IMR-90 (cell line): ENCODE data around the gene SLCO3A1. TPM values are rescaled to one million over a fixed set of nuclear protein-coding genes. Genes with fewer than 3 reads are reported as not detected.

Experiments
- ATAC-seq: fragments of 200-7000 bp; cut with Tn5 transposase; 2 replicates; pipeline ENCODE4 v1.9.1; 2020; ENCODE audit warnings: low read depth, mild to moderate bottlenecking, moderate library complexity
- BruUV-seq: library from RNA; stranded (reverse); fragments of 400-500 nt; replicated peaks from 2 replicates; lab custom pipeline; 2021; lab: Mats Ljungman, UMichigan
- CTCF ChIA-PET: fragments of 300-600 bp; formaldehyde crosslinking; extraction: SDS; loops from one replicate; lab custom pipeline; 2021; ENCODE audit warnings: antibody characterized with exemption; lab: Yijun Ruan, JAX
- POLR2A ChIA-PET: fragments of 300-600 bp; sonication (Branson Sonifier 250); formaldehyde crosslinking; loops from one replicate; lab custom pipeline; 2022; ENCODE audit warnings: antibody characterized with exemption; ENCODE audit not compliant: unreplicated experiment; lab: Charles Lee
- DNase-seq: peaks from one replicate; pipeline ENCODE4 v3.0.0; 2013
- H2AFZ ChIP-seq: replicated peaks from 2 replicates; pipeline ENCODE3; 2013; ENCODE audit warnings: low read length, mild to moderate bottlenecking; ENCODE audit not compliant: poor library complexity
- H2AK5ac ChIP-seq: 2 replicates; pipeline ENCODE4 v1.6.1; 2013; ENCODE audit warnings: low read depth, low read length, inconsistent platforms
- H2AK9ac ChIP-seq: replicated peaks from 2 replicates; pipeline ENCODE3; 2013; ENCODE audit warnings: mild to moderate bottlenecking, low read depth, low read length, moderate library complexity; ENCODE audit not compliant: poor library complexity
- H2BK120ac ChIP-seq: 2 replicates; pipeline ENCODE4 v1.6.1; 2013; ENCODE audit warnings: low read depth, low read length, inconsistent platforms
- H2BK15ac ChIP-seq: 3 replicates; pipeline ENCODE4 v1.6.1; 2013; ENCODE audit warnings: low read depth, low read length, inconsistent platforms
- H2BK20ac ChIP-seq: 2 replicates; pipeline ENCODE4 v1.6.1; 2013; ENCODE audit warnings: low read depth, mild to moderate bottlenecking, inconsistent platforms, low read length, moderate library complexity
- H2BK5ac ChIP-seq: 2 replicates; pipeline ENCODE4 v1.6.1; 2013; ENCODE audit warnings: mild to moderate bottlenecking, low read depth, low read length, inconsistent platforms; ENCODE audit not compliant: poor library complexity, severe bottlenecking
- H3K14ac ChIP-seq: replicated peaks from 2 replicates; pipeline ENCODE4 v1.6.1; 2013; ENCODE audit warnings: low read depth, low read length, inconsistent platforms
- H3K18ac ChIP-seq: 2 replicates; pipeline ENCODE4 v1.6.1; 2013; ENCODE audit warnings: low read depth, low read length, control low read depth
- H3K23ac ChIP-seq: 2 replicates; pipeline ENCODE4 v1.6.1; 2013; ENCODE audit warnings: low read depth, low read length, inconsistent platforms
- H3K27ac ChIP-seq: 2 replicates; pipeline ENCODE4 v1.5.1; 2013; ENCODE audit warnings: mild to moderate bottlenecking, control low read depth, low read length; ENCODE audit not compliant: insufficient read depth
- H3K27me3 ChIP-seq: 2 replicates; pipeline ENCODE4 v1.6.1; 2013; ENCODE audit warnings: low read length; ENCODE audit not compliant: control insufficient read depth, insufficient read depth
- H3K36me3 ChIP-seq: 2 replicates; pipeline ENCODE4 v1.6.1; 2013; ENCODE audit warnings: low read length, mixed read lengths; ENCODE audit not compliant: control insufficient read depth, insufficient read depth
- H3K4ac ChIP-seq: 2 replicates; pipeline ENCODE4 v1.6.1; 2013; ENCODE audit warnings: low read depth, low read length, inconsistent platforms
- H3K4me1 ChIP-seq: 2 replicates; pipeline ENCODE4 v1.6.1; 2013; ENCODE audit warnings: low read length, mixed read lengths; ENCODE audit not compliant: control insufficient read depth, insufficient read depth
- H3K4me2 ChIP-seq: 2 replicates; pipeline ENCODE4 v1.6.1; 2013; ENCODE audit warnings: low read depth, mild to moderate bottlenecking, control low read depth, low read length, moderate library complexity
- H3K4me3 ChIP-seq: 2 replicates; pipeline ENCODE4 v1.5.1; 2013; ENCODE audit warnings: low read depth, mild to moderate bottlenecking, control low read depth, low read length, moderate library complexity; ENCODE audit not compliant: insufficient read depth
- H3K56ac ChIP-seq: 2 replicates; pipeline ENCODE4 v1.6.1; 2013; ENCODE audit warnings: low read length, inconsistent platforms; ENCODE audit not compliant: insufficient read depth; ENCODE audit errors: extremely low read depth
- H3K79me1 ChIP-seq, 2 experiments: 2 replicates each; pipeline ENCODE4 v1.6.1; 2013; ENCODE audit warnings: low read length in 2 of 2, inconsistent platforms in 1 of 2, low read depth in 1 of 2
- H3K9ac ChIP-seq: 2 replicates; pipeline ENCODE4 v1.6.1; 2013; ENCODE audit warnings: low read depth, low read length, control low read depth
- H3K9me1 ChIP-seq: 2 replicates; pipeline ENCODE4 v1.6.1; 2013; ENCODE audit warnings: low read length, inconsistent platforms; ENCODE audit not compliant: insufficient read depth
- H3K9me3 ChIP-seq: 2 replicates; pipeline ENCODE4 v1.6.1; 2013; ENCODE audit warnings: low read length; ENCODE audit not compliant: control insufficient read depth, insufficient read depth
- H4K20me1 ChIP-seq: 2 replicates; pipeline ENCODE4 v1.6.1; 2013; ENCODE audit warnings: low read length, inconsistent platforms; ENCODE audit not compliant: insufficient read depth
- H4K5ac ChIP-seq: 2 replicates; pipeline ENCODE4 v1.6.1; 2013; ENCODE audit warnings: mild to moderate bottlenecking, low read depth, low read length, control low read depth
- H4K8ac ChIP-seq, 2 experiments: 2 replicates each; pipeline ENCODE4 v1.6.1; 2013; ENCODE audit warnings: low read depth in 2 of 2, low read length in 2 of 2, control low read depth in 1 of 2, inconsistent platforms in 1 of 2
- H4K91ac ChIP-seq: 2 replicates; pipeline ENCODE4 v1.6.1; 2013; ENCODE audit warnings: low read depth, low read length, inconsistent platforms; ENCODE audit not compliant: insufficient read depth
- BHLHE40 ChIP-seq: fragments of 150-350 bp; IDR thresholded peaks from 2 replicates; pipeline ENCODE4 v1.6.1; 2016; ENCODE audit warnings: mild to moderate bottlenecking, low read depth, low read length
- CEBPB ChIP-seq: IDR thresholded peaks from 2 replicates; pipeline ENCODE4 v1.6.1; 2012; ENCODE audit warnings: low read depth, low read length, improper control_type of control experiment
- CHD1 ChIP-seq: IDR thresholded peaks from 2 replicates; pipeline ENCODE4 v1.6.1; 2012; ENCODE audit warnings: low read depth, low read length, improper control_type of control experiment
- FOS ChIP-seq: fragments of 150-350 bp; IDR thresholded peaks from 2 replicates; pipeline ENCODE4 v1.6.1; 2016; ENCODE audit warnings: low read depth, low read length
- MAFK ChIP-seq: IDR thresholded peaks from 2 replicates; pipeline ENCODE4 v1.6.1; 2012; ENCODE audit warnings: low read depth, low read length, improper control_type of control experiment
- MAZ ChIP-seq: IDR thresholded peaks from 2 replicates; pipeline ENCODE4 v1.6.1; 2012; ENCODE audit warnings: low read depth, mild to moderate bottlenecking, low read length, improper control_type of control experiment, moderate library complexity, borderline replicate concordance
- MXI1 ChIP-seq: IDR thresholded peaks from 2 replicates; pipeline ENCODE4 v1.6.1; 2012; ENCODE audit warnings: low read depth, mild to moderate bottlenecking, low read length, moderate library complexity, borderline replicate concordance
- NFE2L2 ChIP-seq: fragments of 150-350 bp; IDR thresholded peaks from 2 replicates; pipeline ENCODE4 v1.6.1; 2016; ENCODE audit warnings: low read depth, mild to moderate bottlenecking, low read length
- POLR2A ChIP-seq: IDR thresholded peaks from 2 replicates; pipeline ENCODE4 v1.6.1; 2012; ENCODE audit warnings: mild to moderate bottlenecking, low read depth, low read length
- RAD21 ChIP-seq: IDR thresholded peaks from 2 replicates; pipeline ENCODE4 v1.6.1; 2012; ENCODE audit warnings: low read length, improper control_type of control experiment
- RCOR1 ChIP-seq: IDR thresholded peaks from 2 replicates; pipeline ENCODE4 v1.6.1; 2012; ENCODE audit warnings: mild to moderate bottlenecking, low read length, improper control_type of control experiment; ENCODE audit not compliant: insufficient replicate concordance
- RFX5 ChIP-seq: IDR thresholded peaks from 2 replicates; pipeline ENCODE4 v1.8.0; 2012; ENCODE audit warnings: low read depth, mild to moderate bottlenecking, low read length, moderate library complexity
- SMC3 ChIP-seq: fragments of 150-350 bp; IDR thresholded peaks from 2 replicates; pipeline ENCODE4 v1.6.1; 2016; ENCODE audit warnings: low read depth, mild to moderate bottlenecking, antibody characterized with exemption, low read length, moderate library complexity
- WGBS, 2 experiments: methylation state at CpG; one replicate each; pipeline versions ENCODE4 v1.1.5 to v1.1.7; 2013; ENCODE audit warnings: missing lambda C conversion rate in 2 of 2; ENCODE audit not compliant: insufficient read length in 1 of 2; ENCODE audit errors: extremely low coverage in 2 of 2; 5-methylcytosine and 5-hydroxymethylcytosine counted together
- dilution Hi-C: fragments of 300-500 bp; cut with HindIII; formaldehyde crosslinking; loops from one replicate; pipeline ENCODE4 v1.14.3; 2018; ENCODE audit warnings: low sequenced_read_pairs; ENCODE audit not compliant: unreplicated experiment
- in situ Hi-C: fragments of 300-500 bp; cut with MboI; formaldehyde crosslinking; loops from 3 replicates; pipeline ENCODE4 v1.14.3; 2019; ENCODE audit warnings: low sequenced_read_pairs, inconsistent platforms, mixed read lengths
- intact Hi-C: fragments of 100-400 bp; cut with micrococcal nuclease; formaldehyde crosslinking; loops from 2 replicates; pipeline ENCODE4 v1.10.0; 2022
- polyA plus RNA-seq, 3 experiments: library from polyadenylated mRNA; depleted of rRNA; stranded (reverse); fragments of >200 nt; gene quantifications; 2 replicates each; pipeline ENCODE4 v1.2.3, GENCODE V29; 2012; ENCODE audit warnings: low replicate concordance in 1 of 3
- total RNA-seq: library from RNA; depleted of rRNA; stranded (reverse); fragments of >200 nt; gene quantifications from 2 replicates; pipeline ENCODE4 v1.2.3, GENCODE V29; 2012
- TF ChIP-seq, protein P1 (sequence below): fragments of 150-350 bp; IDR thresholded peaks from 2 replicates; pipeline ENCODE4 v1.6.1; 2016; ENCODE audit warnings: low read depth, mild to moderate bottlenecking, low read length, moderate library complexity, borderline replicate concordance
- TF ChIP-seq, protein P2 (sequence below): conservative IDR thresholded peaks from 2 replicates; pipeline ENCODE4 v1.5.1; 2012; ENCODE audit warnings: mild to moderate bottlenecking, low read depth, low read length, improper control_type of control experiment
- TF ChIP-seq, protein P3 (sequence below): fragments of 150-350 bp; IDR thresholded peaks from 2 replicates; pipeline ENCODE4 v1.6.1; 2017; ENCODE audit warnings: mild to moderate bottlenecking, antibody characterized with exemption, low read length, low read depth

The SLCO3A1 gene
- total and polyA plus RNA-seq, 2 of the 4 experiments (the other 2 are of a cell fraction): 4.7 to 8.1 TPM

DNA sequence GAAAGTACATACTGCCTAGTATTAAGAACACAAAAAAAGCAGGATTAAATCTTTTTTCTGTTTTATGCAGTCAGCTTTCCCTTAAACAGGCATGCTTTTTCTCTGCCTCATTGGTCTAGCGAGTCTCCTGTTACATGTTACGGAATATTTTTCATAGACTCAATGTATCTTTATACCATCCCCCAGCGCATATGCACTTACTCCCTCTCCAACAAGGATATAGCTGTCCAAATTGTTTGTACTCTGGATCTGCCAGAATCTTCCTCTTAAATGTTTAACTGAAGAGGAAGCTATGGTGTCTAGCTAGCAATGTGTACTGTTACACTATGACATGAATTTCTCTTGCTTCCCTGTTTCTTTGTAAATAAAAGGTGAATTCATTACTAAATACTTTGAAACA is 9.2 kb upstream of the SLCO3A1 start:
- dilution Hi-C loops: no loop called here
- Histone ChIP-seq H3K4ac (no peak overlapping the region), H3K9ac (no peak overlapping the region), H4K8ac (no peak overlapping the region), H3K23ac (no peak overlapping the region), H3K4me1 (no peaks in the 10 kb centered on the region), H2BK15ac (no peak overlapping the region), H3K14ac (no peak overlapping the region), H3K27me3 (peaks cover 5% of the 10 kb centered on the region; the same call in 1 of the 2 replicates), H3K4me3 (no peak overlapping the region), H3K56ac (no peak overlapping the region), H3K18ac (no peak overlapping the region), H2AK5ac (no peak overlapping the region), H3K36me3 (no peaks in the 10 kb centered on the region), H2AFZ (no peak overlapping the region), H3K4me2 (no peak overlapping the region), H4K91ac (no peak overlapping the region), H3K9me1 (no peaks in the 10 kb centered on the region), H4K5ac (no peak overlapping the region), H4K20me1 (no peaks in the 10 kb centered on the region), H3K79me1 (no peaks in the 10 kb centered on the region), H2BK20ac (no peak overlapping the region), H3K9me3 (no peaks in the 10 kb centered on the region; the same call in 1 of the 2 replicates), H2AK9ac (no peak overlapping the region), H3K27ac (no peak overlapping the region), H2BK5ac (no peak overlapping the region), H2BK120ac (no peak overlapping the region)
- TF ChIP-seq NFE2L2 (no peak), RCOR1 (no peak), SMC3 (no peak), BHLHE40 (no peak), RAD21 (no peak), MXI1 (no peak), CHD1 (no peak), RFX5 (no peak), MAFK (no peak), CEBPB (no peak), MAZ (no peak), FOS (no peak), POLR2A (no peak)
- TF ChIP-seq, protein P1, sequence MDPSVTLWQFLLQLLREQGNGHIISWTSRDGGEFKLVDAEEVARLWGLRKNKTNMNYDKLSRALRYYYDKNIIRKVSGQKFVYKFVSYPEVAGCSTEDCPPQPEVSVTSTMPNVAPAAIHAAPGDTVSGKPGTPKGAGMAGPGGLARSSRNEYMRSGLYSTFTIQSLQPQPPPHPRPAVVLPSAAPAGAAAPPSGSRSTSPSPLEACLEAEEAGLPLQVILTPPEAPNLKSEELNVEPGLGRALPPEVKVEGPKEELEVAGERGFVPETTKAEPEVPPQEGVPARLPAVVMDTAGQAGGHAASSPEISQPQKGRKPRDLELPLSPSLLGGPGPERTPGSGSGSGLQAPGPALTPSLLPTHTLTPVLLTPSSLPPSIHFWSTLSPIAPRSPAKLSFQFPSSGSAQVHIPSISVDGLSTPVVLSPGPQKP: no peak
- TF ChIP-seq, protein P2, sequence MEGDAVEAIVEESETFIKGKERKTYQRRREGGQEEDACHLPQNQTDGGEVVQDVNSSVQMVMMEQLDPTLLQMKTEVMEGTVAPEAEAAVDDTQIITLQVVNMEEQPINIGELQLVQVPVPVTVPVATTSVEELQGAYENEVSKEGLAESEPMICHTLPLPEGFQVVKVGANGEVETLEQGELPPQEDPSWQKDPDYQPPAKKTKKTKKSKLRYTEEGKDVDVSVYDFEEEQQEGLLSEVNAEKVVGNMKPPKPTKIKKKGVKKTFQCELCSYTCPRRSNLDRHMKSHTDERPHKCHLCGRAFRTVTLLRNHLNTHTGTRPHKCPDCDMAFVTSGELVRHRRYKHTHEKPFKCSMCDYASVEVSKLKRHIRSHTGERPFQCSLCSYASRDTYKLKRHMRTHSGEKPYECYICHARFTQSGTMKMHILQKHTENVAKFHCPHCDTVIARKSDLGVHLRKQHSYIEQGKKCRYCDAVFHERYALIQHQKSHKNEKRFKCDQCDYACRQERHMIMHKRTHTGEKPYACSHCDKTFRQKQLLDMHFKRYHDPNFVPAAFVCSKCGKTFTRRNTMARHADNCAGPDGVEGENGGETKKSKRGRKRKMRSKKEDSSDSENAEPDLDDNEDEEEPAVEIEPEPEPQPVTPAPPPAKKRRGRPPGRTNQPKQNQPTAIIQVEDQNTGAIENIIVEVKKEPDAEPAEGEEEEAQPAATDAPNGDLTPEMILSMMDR: no peak
- TF ChIP-seq, protein P3, sequence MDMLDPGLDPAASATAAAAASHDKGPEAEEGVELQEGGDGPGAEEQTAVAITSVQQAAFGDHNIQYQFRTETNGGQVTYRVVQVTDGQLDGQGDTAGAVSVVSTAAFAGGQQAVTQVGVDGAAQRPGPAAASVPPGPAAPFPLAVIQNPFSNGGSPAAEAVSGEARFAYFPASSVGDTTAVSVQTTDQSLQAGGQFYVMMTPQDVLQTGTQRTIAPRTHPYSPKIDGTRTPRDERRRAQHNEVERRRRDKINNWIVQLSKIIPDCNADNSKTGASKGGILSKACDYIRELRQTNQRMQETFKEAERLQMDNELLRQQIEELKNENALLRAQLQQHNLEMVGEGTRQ: no peak
- DNase-seq: no peak
- no CpG with 5 or more reads among the region's 3 CpGs for WGBS, 2 experiments
- no TSS peak for BruUV-seq
- intact Hi-C loops: no loop called here
- ChIA-PET POLR2A (no interaction called here), CTCF (no interaction called here)
- ATAC-seq: no peak
- in situ Hi-C loops: loop anchor here (25.0 kb wide), 2 partner anchors 532 to 868 kb away; no protein-coding TSS in a partner anchor
